GM12801 (cell line): ENCODE data around the gene WDR91.

ENCODE experiments used
- TF ChIP-seq, protein P1 (sequence below): IDR thresholded peaks from one replicate; pipeline ENCODE4 v1.5.1; 2011; ENCODE audit warnings: control low read depth; ENCODE audit not compliant: insufficient read length; ENCODE audit errors: extremely low read depth

The WDR91 gene

DNA sequence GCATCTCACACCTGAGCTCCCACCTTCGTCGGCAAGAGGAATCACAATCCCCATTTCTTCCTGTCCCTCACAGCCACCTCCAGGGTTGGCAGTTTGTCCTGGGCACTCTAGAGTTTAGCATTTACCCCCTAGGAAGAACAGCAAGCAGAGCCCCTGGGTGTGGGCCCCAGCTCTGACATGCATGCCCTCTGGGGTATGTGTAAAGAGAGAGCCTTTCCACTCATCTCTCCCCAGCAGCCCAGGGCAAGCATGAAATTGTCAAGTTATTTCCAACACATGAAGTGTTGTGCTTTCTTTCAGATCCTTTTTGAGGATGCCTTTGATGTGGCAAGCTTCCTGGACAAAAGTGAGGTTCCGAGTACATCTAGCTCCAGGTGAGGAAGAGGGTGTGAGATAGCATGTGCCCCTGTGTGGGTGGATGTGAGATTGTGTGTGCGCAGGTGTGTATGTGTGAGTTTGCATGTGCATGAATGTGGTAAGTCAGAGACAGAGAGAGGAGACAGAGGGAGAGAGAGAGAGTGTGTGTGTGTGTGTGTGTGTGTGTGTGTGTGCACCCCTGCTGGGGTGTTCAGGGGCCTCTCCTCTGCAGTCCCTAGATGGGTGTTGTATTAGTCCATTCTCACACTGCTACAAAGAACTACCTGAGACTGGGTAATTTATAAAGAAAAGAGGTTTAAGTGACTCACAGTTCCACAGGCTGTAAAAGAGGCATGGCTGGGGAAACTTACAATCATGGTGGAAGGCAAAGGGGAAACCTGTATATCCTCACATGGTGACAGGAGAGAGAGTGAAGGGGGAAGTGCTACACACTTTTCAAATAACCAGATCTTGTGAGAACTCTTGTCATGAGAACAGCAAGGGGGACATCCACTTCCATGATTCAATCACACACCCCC is 40.4 kb upstream of the WDR91 start:
- TF ChIP-seq, protein P1, sequence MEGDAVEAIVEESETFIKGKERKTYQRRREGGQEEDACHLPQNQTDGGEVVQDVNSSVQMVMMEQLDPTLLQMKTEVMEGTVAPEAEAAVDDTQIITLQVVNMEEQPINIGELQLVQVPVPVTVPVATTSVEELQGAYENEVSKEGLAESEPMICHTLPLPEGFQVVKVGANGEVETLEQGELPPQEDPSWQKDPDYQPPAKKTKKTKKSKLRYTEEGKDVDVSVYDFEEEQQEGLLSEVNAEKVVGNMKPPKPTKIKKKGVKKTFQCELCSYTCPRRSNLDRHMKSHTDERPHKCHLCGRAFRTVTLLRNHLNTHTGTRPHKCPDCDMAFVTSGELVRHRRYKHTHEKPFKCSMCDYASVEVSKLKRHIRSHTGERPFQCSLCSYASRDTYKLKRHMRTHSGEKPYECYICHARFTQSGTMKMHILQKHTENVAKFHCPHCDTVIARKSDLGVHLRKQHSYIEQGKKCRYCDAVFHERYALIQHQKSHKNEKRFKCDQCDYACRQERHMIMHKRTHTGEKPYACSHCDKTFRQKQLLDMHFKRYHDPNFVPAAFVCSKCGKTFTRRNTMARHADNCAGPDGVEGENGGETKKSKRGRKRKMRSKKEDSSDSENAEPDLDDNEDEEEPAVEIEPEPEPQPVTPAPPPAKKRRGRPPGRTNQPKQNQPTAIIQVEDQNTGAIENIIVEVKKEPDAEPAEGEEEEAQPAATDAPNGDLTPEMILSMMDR: no peak

- TF ChIP-seq, protein P1: no peak
Measured at GRCh38 chr7:135248546-135248945, 37.2 kb upstream of the WDR91 start.

DNA sequence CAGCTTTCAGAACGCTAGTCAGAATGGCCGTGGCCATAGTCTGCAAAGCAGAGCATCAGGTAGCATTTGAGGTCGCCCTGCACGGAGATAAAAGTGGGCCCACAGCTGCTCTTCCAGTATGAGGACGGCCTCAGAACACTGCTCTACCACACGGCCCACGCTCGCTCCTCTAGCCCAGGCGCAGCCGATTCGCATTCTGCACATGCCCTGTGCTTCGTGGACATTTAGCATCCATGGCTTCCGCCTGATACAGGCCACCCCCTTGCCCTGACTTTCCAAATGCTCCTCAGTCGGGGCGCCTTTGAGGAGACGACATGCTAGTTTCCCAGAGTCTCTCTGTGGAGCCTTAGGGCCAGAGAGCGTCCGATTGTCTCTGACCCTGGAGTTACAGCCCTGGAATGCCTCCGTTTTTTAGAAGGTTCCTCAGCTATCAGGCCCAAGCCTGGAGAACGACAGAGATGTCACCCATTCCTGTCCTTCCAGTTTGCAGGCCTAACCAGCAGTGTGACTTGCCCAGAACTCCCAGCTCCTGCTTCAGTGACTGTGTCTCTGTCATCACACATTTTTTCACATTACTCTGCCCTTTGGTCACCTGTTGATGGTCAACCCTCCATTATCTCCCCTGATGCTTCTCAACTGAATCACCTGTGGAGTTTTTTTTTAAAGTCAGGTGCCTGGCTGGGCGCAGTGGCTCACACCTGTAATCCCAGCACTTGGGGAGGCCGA is 36.6 kb upstream of the WDR91 start:
- TF ChIP-seq, protein P1: no peak

GRCh38 chr7:135246191-135246825 is 35.0 kb upstream of the WDR91 start:
- TF ChIP-seq, protein P1: no peak

- TF ChIP-seq, protein P1: no peak
Measured at GRCh38 chr7:135245226-135246190, 34.2 kb upstream of the WDR91 start.

- TF ChIP-seq, protein P1: no peak
Measured at GRCh38 chr7:135242096-135242684, 30.9 kb upstream of the WDR91 start.
